K562 (cell line): ENCODE data around the gene PARD3B. TPM values are rescaled to one million over a fixed set of nuclear protein-coding genes. Genes with fewer than 3 reads are reported as not detected.

Experiments
- CCAR2 ChIP-seq: fragments of 200-400 bp; formaldehyde crosslinking; IDR thresholded peaks from 2 replicates; pipeline ENCODE4 v1.6.1; 2017; ENCODE audit warnings: mild to moderate bottlenecking, low read depth, low read length
- CTCF ChIP-seq, 3 experiments: IDR thresholded peaks in 2 of 3; conservative IDR thresholded peaks in 1 of 3; 2 replicates each; pipeline ENCODE4 v1.5.1; 2011 to 2012; ENCODE audit warnings: low read length in 3 of 3, mild to moderate bottlenecking in 3 of 3, control low read depth in 2 of 3, improper control_type of control experiment in 1 of 3, inconsistent platforms in 1 of 3, low read depth in 1 of 3, mixed read lengths in 1 of 3, moderate library complexity in 1 of 3; ENCODE audit not compliant: insufficient read depth in 2 of 3
- HCFC1 ChIP-seq: IDR thresholded peaks from 2 replicates; pipeline ENCODE4 v1.6.1; 2012; ENCODE audit warnings: low read depth, low read length, improper control_type of control experiment
- JUN ChIP-seq, 2 experiments: sonication (generic) in 1 of 2; formaldehyde crosslinking in 1 of 2; IDR thresholded peaks; 2 replicates each; pipeline versions ENCODE4 v1.6.1 to v1.8.0; 2012 to 2022; ENCODE audit warnings: borderline replicate concordance in 2 of 2, mild to moderate bottlenecking in 2 of 2, improper control_type of control experiment in 1 of 2, low read depth in 1 of 2, low read length in 1 of 2, missing genetic modification reagents in 1 of 2
- L3MBTL2 ChIP-seq: fragments of 450-650 bp; IDR thresholded peaks from 2 replicates; pipeline ENCODE4 v1.6.1; 2016; ENCODE audit warnings: mild to moderate bottlenecking, moderate library complexity
- MBD2 ChIP-seq: sonication (generic); IDR thresholded peaks from 2 replicates; pipeline ENCODE4 v1.6.1; 2016; ENCODE audit warnings: low read depth, borderline replicate concordance
- MGA ChIP-seq: fragments of 450-650 bp; IDR thresholded peaks from 2 replicates; pipeline ENCODE4 v1.6.1; 2016; ENCODE audit warnings: mild to moderate bottlenecking, moderate library complexity
- OTX1 ChIP-seq: fragments of 450-650 bp; formaldehyde crosslinking; IDR thresholded peaks from 2 replicates; pipeline ENCODE4 v1.4.0; 2022; ENCODE audit warnings: mild to moderate bottlenecking
- RAD51 ChIP-seq: fragments of 450-650 bp; IDR thresholded peaks from 2 replicates; pipeline ENCODE4 v1.7.1; 2016; ENCODE audit warnings: low read depth, mild to moderate bottlenecking, borderline replicate concordance
- TCF7L2 ChIP-seq: fragments of 150-350 bp; IDR thresholded peaks from 2 replicates; pipeline ENCODE4 v1.6.1; 2016; ENCODE audit warnings: low read depth, mild to moderate bottlenecking, low read length, moderate library complexity
- WHSC1 ChIP-seq: IDR thresholded peaks from one replicate; pipeline ENCODE4 v1.6.1; 2012; ENCODE audit warnings: low read length, control low read depth, inconsistent platforms
- ZBED1 ChIP-seq: IDR thresholded peaks from 2 replicates; pipeline ENCODE4 v1.6.1; 2014
- ZFP91 ChIP-seq: sonication (generic); formaldehyde crosslinking; IDR thresholded peaks from 2 replicates; pipeline ENCODE4 v1.8.0; 2022; ENCODE audit warnings: mild to moderate bottlenecking, missing genetic modification reagents
- ZFX ChIP-seq: sonication (generic); formaldehyde crosslinking; IDR thresholded peaks from 2 replicates; pipeline ENCODE4 v1.8.0; 2022; ENCODE audit warnings: mild to moderate bottlenecking, missing genetic modification reagents, moderate library complexity
- ZNF143 ChIP-seq: sonication (generic); formaldehyde crosslinking; IDR thresholded peaks from 2 replicates; pipeline ENCODE4 v1.9.0; 2022; ENCODE audit warnings: mild to moderate bottlenecking, missing genetic modification reagents
- polyA plus RNA-seq, 8 experiments: library from polyadenylated mRNA; depleted of rRNA in 4 of 8; stranded (reverse) in 5 of 8; unstranded in 3 of 8; fragments of >200 nt; fragmentation: Nextera tagmentation in 2 of 8; fragmentation: Illumina TruSeq in 1 of 8; extraction: Ambion mirVana in 2 of 8; extraction: Trizol in 1 of 8; gene quantifications; 2 replicates each; pipeline versions ENCODE4 v1.2.1 to v1.2.3, GENCODE V29; 2011 to 2014; ENCODE audit warnings: inconsistent platforms in 1 of 8, missing spikeins in 1 of 8
- total RNA-seq, 7 experiments: library from RNA; depleted of rRNA in 6 of 7; stranded (reverse); fragments of >200 nt in 6 of 7; fragmentation: Illumina TruSeq in 2 of 7; extraction: Trizol in 2 of 7; gene quantifications; 2 replicates each; pipeline versions ENCODE4 v1.2.1 to v1.2.3, GENCODE V29; 2011 to 2021; ENCODE audit warnings: low replicate concordance in 1 of 7

The PARD3B gene
- total and polyA plus RNA-seq, 9 of the 15 experiments (the other 6 are each of a cell fraction or from before 2014, with no cell fraction given) = 0.15 to 3.0 (median 1.1) TPM

GRCh38 chr2:205563646-205564045, 1018.4 kb downstream of the PARD3B start (continued):
- TF ChIP-seq MGA (no peak), MBD2 (no peak), ZFP91 (CRISPR knock-in tag) (no peak), ZBED1 (no peak), WHSC1 (no peak), TCF7L2 (no peak), L3MBTL2 (no peak), OTX1 (CRISPR knock-in tag) (no peak), ZFX (CRISPR knock-in tag) (no peak), HCFC1 (no peak), CCAR2 (no peak), RAD51 (no peak), ZNF143 (CRISPR knock-in tag) (no peak), JUN (IDR thresholded peaks at IDR 0.05; ENCODE audit: borderline replicate concordance, low read depth, low read length) (no peak), JUN (CRISPR knock-in tag; IDR thresholded peaks at IDR 0.05; ENCODE audit: borderline replicate concordance) (no peak), CTCF (IDR thresholded peaks at IDR 0.05 in 2 of 3, conservative IDR thresholded peaks at IDR 0.05 in 1 of 3; ENCODE audit: insufficient read depth in 2 of 3, low read depth in 1 of 3, low read length in 3 of 3) (peak; percentile 29 to 46 (median 45); a peak in 5 of 6 replicates)
